Stimulated activated CD8-positive, alpha-beta memory T cell treated with anti-CD3 and anti-CD28 coated beads, Interleukin-12 subunit alpha, Interleukin-12 subunit beta, amount 100 ng/mL, for 24 hours (primary cell): ENCODE measurements around the gene KCTD19.
"Not testable (repeated sequence)": the region's sequence is repeated elsewhere in the genome, so short reads cannot be mapped to it uniquely, and the experiment has no call there.

Source experiments
- DNase-seq: peaks from one replicate; pipeline ENCODE4 v3.0.0-alpha.2; 2020; ENCODE audit errors: extremely low read depth

Gene KCTD19

GRCh38 chr16:67326472-67327309, at the start of gene KCTD19, which contains the start of gene LRRC36:
TSS of gene KCTD19 (minus strand) at chr16:67326741. CDS start at chr16:67326707, 34 bp downstream.
TSS of gene LRRC36 (plus strand) at chr16:67326815. CDS start at chr16:67326863, 48 bp downstream.
- peak; percentile 32 for DNase-seq

GRCh38 chr16:67376012-67376411, 49.5 kb upstream of the KCTD19 start:
- DNase-seq = not testable (repeated sequence)

GRCh38 chr16:67372664-67373063, 46.1 kb upstream of the KCTD19 start:
- DNase-seq = no peak

- no peak for DNase-seq
Measured at GRCh38 chr16:67370661-67371060, 44.1 kb upstream of the KCTD19 start.

GRCh38 chr16:67364600-67365235, 38.2 kb upstream of the KCTD19 start:
- no peak for DNase-seq

GRCh38 chr16:67361038-67361437, 34.5 kb upstream of the KCTD19 start:
- no peak for DNase-seq

GRCh38 chr16:67359540-67360269, 33.2 kb upstream of the KCTD19 start:
- not testable (repeated sequence) for DNase-seq

GRCh38 chr16:67357561-67357960, 31.0 kb upstream of the KCTD19 start:
- no peak for DNase-seq

- no peak for DNase-seq
Measured at GRCh38 chr16:67356396-67356795, 29.9 kb upstream of the KCTD19 start.

- not testable (repeated sequence) for DNase-seq
Measured at GRCh38 chr16:67352463-67352862, 25.9 kb upstream of the KCTD19 start.

GRCh38 chr16:67350324-67350723, 23.8 kb upstream of the KCTD19 start:
- no peak for DNase-seq

- no peak for DNase-seq
Measured at GRCh38 chr16:67349172-67349571, 22.6 kb upstream of the KCTD19 start.

GRCh38 chr16:67346341-67346740, 19.8 kb upstream of the KCTD19 start:
- no peak for DNase-seq

- DNase-seq = no peak
Measured at GRCh38 chr16:67345401-67345800, 18.9 kb upstream of the KCTD19 start.

GRCh38 chr16:67342616-67343015, 16.1 kb upstream of the KCTD19 start:
- no peak for DNase-seq

GRCh38 chr16:67341250-67341649, 14.7 kb upstream of the KCTD19 start:
- no peak for DNase-seq

GRCh38 chr16:67339453-67339852, 12.9 kb upstream of the KCTD19 start:
- no peak for DNase-seq

- DNase-seq = no peak
Measured at GRCh38 chr16:67336648-67337047, 10.1 kb upstream of the KCTD19 start.

- no peak for DNase-seq
Measured at GRCh38 chr16:67336116-67336515, 9.6 kb upstream of the KCTD19 start.

GRCh38 chr16:67333315-67333714, 6.8 kb upstream of the KCTD19 start:
- no peak for DNase-seq

- DNase-seq = no peak
Measured at GRCh38 chr16:67329901-67330300, 3.4 kb upstream of the KCTD19 start.

- no peak for DNase-seq
Measured at GRCh38 chr16:67327743-67328142, 1.2 kb upstream of the KCTD19 start.
